T-helper 22 cell (primary cell): ENCODE results near the gene MED23.

Experiments
- DNase-seq: peaks from one replicate; pipeline ENCODE4 v3.0.0-alpha.2; 2020; ENCODE audit warnings: low read depth

MED23 gene

GRCh38 chr6:131640100-131640499 lies 12.1 kb upstream of the MED23 start:
- DNase-seq = no peak

GRCh38 chr6:131638013-131638412 lies 10.0 kb upstream of the MED23 start:
- no peak for DNase-seq

DNA sequence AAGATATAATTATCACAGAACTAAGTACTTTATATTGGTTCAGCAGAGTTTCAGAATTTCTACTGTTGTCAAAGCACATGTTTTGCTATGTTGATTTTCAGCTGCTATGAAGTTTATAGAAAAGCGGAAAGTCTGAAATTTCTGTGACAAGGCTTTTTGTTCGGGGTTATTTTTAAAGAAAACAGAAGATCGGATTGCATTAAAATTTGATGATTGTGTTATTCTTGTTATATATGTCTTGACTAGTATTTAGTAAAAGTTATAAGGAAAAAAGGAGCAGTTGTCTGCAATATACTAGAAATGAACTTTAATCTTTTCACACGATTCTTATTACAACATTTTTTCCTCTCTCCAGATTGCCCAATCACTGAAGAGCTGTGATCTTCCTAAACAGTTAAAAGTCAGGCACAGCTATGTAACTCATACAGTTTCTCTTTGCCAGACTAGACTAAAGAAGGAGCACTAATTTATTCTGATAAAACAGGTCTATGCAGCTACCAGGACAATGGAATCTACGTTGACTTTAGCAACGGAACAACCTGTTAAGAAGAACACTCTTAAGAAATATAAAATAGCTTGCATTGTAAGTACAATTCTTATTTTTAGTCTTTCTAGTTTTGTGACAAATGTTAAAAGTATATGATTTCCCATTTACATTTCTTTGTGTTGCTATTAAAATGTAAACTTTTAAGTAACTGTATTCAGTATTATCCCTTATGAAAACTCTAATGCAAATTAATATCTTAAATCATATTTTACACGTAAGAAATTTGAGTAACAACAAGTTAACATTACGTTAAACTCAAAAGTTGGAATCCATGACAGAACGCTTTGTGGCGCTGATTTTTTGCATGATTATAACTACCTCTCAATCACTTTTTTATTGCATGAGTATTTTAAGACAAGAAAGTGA lies 9.1 kb upstream of the MED23 start, which contains the start of gene ENPP3:
TSS of gene ENPP3 (plus strand) at position 423 of the 913 bp plus-strand sequence. CDS start at position 506, 83 bp downstream.
- DNase-seq = no peak

- DNase-seq = no peak
Observed at GRCh38 chr6:131635384-131636340, 7.6 kb upstream of the MED23 start.

GRCh38 chr6:131631625-131632289 lies 3.7 kb upstream of the MED23 start:
- DNase-seq = no peak

GRCh38 chr6:131629651-131630050 lies 1.6 kb upstream of the MED23 start:
- no peak for DNase-seq

- no peak for DNase-seq
Observed at GRCh38 chr6:131628726-131629125, 684 bp upstream of the MED23 start.

DNA sequence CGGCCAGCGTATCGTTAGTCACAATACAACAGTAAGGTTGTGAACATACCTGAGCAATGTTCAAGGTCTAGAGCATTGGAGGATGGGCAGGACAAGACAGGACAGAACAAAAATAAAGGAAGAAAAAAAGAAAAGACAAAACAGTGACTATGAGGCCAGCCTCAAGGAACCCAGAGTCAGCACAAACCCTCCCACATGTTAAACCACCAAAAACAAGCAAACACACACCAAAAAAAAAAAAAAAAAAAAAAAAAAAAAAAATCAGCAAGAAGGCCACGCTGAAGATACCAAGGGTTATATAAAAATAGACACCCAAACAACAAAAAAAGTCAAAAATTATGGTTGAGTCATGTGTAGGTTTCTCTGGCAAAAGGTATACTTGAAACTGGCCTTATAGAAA lies 12.8 kb downstream of the MED23 start:
- no peak for DNase-seq

- DNase-seq = no peak
Observed at GRCh38 chr6:131613296-131613925, 14.6 kb downstream of the MED23 start.

DNA sequence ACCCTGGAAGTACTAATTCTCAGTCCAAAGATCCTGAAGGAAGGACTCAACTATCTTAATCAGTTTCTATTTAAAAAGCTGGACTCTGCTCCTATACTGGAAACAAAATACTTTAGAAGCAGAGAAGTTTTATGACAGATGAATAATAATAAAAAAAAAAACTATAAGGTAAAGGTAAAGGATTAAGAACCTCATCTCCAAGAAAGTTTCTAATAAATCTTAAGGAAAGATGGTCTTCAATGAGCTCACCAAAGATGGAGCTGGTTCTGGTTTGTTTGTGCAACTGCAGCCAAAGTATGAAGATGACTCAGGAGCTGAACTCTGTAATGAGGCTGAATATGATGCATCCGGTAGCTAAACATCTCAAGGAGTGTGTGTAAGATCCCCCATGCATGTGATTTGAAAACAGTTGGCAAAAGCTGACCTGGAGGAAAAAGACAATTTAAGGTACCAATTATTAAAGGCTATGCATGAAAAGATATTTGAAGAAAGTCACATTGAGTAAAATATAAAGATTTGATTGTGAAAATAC lies 25.2 kb downstream of the MED23 start:
- no peak for DNase-seq

DNA sequence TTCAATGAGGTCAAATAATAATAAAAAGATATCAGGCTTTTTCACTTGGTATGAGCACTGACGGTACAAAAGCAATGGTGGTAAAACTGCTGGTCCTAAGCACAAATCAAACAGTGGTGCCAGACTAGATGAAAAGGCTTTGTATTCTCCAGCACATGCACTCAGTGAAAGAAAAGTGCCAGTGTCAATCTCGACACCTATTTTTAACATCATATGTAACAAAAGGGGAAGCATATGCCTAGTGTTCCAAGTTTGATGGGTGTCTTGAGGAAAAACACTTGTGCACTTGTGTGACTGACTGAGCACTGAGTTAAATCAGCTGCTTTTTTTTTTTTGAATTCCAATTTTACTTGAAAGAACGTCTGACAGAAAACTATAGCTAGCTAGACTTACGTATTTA lies 27.3 kb downstream of the MED23 start:
- no peak for DNase-seq

DNA sequence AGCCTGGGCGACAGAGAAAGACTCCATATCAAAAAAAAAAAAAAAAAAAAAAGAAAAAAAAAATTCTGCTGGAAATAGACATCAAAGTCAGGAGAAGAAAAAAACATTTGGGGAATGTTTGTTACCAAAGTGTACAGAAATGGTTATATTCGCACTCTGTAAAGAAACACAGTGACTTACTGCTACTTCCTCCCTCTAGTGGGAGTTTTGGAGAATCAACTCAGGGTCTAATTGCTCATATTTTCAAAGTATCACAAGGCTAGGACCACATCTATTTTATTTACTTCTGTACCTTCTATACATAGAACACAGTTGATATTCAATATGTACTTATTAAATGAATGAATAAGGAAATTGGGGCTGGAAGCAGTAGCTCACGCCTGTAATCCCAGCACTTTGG lies 30.6 kb downstream of the MED23 start:
- no peak for DNase-seq

GRCh38 chr6:131594074-131594473 lies 34.0 kb downstream of the MED23 start:
- DNase-seq = no peak

DNA sequence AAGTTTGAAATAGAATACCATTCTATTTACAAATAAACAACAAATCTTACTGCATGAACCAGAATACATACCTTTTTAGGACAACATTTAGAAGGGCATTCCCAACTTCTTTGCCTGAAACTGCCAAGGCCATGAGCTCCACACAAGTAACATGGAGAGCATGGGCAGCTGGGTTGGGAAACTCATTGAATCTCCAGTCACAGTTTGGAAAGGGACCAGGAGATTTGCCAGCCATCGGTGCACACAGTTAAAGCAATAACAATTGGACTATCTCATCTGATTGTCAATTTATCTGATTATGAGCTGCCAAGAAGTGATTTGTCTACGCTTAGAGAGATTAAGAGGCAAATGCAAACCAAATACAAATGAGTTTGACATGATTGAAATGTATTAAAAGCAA lies 35.1 kb downstream of the MED23 start:
- DNase-seq = no peak

GRCh38 chr6:131588643-131589042 lies 39.4 kb downstream of the MED23 start:
- DNase-seq = no peak

DNA sequence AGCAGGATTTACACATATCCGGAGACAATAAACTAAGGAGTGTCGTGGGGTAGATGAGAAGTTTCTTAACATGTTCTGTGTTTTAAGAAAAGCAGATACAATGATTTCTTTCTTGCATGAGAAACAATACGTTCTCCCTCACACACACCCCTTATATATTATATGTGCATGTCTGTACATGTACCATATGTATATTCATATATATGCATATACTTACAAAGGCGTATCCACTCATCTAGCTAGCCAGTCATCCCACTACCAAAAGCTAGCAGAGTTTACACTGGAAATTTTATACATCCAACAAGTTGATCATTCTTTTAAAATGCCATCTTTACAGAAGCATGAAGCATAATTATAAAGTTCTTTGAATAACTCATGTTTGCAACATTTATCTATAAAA lies 40.1 kb downstream of the MED23 start:
- DNase-seq = no peak

- DNase-seq = no peak
Observed at GRCh38 chr6:131586543-131586942, 41.5 kb downstream of the MED23 start.

DNA sequence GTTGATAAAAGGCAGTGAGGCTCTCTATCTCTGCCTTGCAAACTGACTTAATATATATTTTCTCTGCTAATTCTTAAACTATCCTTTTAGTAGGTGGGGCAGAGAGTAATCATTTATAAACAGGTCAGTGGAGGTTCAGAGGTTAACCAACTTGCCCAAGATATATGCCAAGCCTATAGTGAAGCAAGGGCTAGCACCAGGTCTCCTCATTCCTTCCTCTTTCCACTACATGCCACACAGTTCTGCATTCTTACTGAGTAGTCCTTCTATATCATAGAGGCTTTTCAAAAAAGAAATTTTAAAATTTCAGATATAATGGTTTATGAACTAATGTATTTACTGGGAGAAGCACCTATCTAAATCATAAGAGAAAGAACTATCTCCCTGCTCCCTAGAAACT lies 46.5 kb downstream of the MED23 start:
- no peak for DNase-seq

GRCh38 chr6:131575834-131576478 lies 52.1 kb downstream of the MED23 start:
- no peak for DNase-seq

DNA sequence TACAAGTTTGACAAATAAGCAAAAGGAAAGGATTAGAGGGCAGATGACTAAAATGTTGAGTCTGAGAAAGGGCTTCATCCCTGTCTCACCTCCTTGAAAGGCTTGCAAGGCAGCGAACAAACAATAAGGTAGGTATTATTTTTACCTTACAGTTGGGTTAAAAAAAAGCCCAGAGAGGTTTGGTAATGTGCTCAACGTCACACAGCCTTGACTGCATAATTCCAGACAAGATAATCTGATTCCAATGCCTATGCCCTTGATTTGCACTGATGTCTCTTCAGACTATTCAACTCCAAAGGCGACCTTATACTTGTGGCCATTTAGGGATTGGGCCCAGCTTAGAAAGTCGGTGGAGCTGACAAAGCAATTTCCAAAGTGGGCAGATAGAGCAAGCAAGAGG lies 53.4 kb downstream of the MED23 start:
- DNase-seq = no peak

GRCh38 chr6:131574133-131574532 lies 53.9 kb downstream of the MED23 start:
- DNase-seq = no peak
